ENCODE results near the gene TTC36. TPM values are rescaled to one million over a fixed set of nuclear protein-coding genes. Genes with fewer than 3 reads are reported as not detected.
A peak's percentile ranks its signal among the peaks of the same experiment; 100 is the strongest.

The TTC36 gene
- total RNA-seq, 1 donor from 2014 or later, result not detected

DNA sequence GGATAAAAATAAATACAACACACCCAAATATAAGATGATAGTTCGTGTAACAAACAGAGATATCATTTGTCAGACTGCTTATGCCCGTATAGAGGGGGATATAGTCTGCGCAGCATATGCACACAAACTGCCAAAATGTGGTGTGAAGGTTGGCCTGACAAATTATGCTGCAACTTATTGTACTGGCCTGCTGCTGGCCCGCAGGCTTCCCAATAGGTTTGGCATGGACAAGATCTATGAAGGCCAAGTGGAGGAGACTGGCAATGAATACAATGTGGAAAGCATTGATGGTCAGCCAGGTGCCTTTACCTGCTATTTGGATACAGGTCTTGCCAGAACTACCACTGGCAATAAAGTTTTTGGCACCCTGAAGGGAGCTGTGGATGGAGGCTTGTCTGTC, 33.5 kb downstream of the TTC36 start:
- Histone ChIP-seq H3K4me1 (no peaks in the 10 kb centered on the region), H3F3A (ENCODE audit: low read depth) (peaks cover 3% of the 10 kb centered on the region), H3K9me3 (ENCODE audit: low read depth) (no peaks in the 10 kb centered on the region), H3K79me2 (ENCODE audit: low read depth) (no peaks in the 10 kb centered on the region), H3K36me3 (peaks cover 4% of the 10 kb centered on the region), H3K4me3 (no peak overlapping the region), H3K4me2 (no peak overlapping the region), H3K27ac (no peak overlapping the region), H3K9ac (no peak overlapping the region), H4K20me1 (ENCODE audit: low read depth) (peaks cover 4% of the 10 kb centered on the region), H3K27me3 (no peaks in the 10 kb centered on the region), H2AFZ (replicated peaks) (no peak overlapping the region)
- TF ChIP-seq, protein P1, sequence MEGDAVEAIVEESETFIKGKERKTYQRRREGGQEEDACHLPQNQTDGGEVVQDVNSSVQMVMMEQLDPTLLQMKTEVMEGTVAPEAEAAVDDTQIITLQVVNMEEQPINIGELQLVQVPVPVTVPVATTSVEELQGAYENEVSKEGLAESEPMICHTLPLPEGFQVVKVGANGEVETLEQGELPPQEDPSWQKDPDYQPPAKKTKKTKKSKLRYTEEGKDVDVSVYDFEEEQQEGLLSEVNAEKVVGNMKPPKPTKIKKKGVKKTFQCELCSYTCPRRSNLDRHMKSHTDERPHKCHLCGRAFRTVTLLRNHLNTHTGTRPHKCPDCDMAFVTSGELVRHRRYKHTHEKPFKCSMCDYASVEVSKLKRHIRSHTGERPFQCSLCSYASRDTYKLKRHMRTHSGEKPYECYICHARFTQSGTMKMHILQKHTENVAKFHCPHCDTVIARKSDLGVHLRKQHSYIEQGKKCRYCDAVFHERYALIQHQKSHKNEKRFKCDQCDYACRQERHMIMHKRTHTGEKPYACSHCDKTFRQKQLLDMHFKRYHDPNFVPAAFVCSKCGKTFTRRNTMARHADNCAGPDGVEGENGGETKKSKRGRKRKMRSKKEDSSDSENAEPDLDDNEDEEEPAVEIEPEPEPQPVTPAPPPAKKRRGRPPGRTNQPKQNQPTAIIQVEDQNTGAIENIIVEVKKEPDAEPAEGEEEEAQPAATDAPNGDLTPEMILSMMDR (IDR thresholded peaks at IDR 0.05), result no peak
- TF ChIP-seq EZH2 (IDR thresholded peaks at IDR 0.05) (no peak), EZH2phosphoT487 (IDR thresholded peaks at IDR 0.05) (no peak)
- peaks cover 21% of the 10 kb centered on the region for H3K36me3 Mint-ChIP-seq
- no peaks in the 10 kb centered on the region for H3K27me3 Mint-ChIP-seq (ENCODE audit: insufficient read depth, low read depth)
- no peak overlapping the region for H3K4me3 Mint-ChIP-seq
- H3K27ac Mint-ChIP-seq, result no peak overlapping the region
- DNase-seq (ENCODE audit: low spot score), result no peak
- no peaks in the 10 kb centered on the region for H3K9me3 Mint-ChIP-seq
- H3K4me1 Mint-ChIP-seq, result peaks cover 11% of the 10 kb centered on the region

DNA sequence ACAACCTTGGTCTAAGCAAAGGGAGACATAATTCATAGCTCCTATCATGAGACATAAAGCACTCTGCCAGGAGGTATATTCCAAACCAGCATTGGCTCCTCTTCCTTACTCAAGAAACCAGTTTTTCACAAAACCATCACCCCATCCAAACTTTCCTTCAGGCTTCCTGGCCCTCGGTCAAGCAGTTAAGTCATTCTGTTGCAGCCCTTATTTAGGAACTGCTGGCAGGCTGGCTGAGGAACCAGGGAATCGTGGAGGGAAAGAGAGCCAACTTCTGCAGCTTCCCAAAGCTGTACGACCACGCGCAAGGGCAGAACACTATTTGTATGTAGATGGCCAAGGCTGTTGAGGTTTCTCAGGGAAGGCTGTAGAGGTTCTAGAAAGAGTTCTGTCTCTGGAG, 37.8 kb downstream of the TTC36 start:
- H3K4me1 Mint-ChIP-seq, result peaks cover 11% of the 10 kb centered on the region
- H3K9ac ChIP-seq, result peak overlapping the region; percentile 37
- no peaks in the 10 kb centered on the region for H3K27me3 ChIP-seq
- peaks cover 5% of the 10 kb centered on the region for H3K36me3 Mint-ChIP-seq
- TF ChIP-seq EZH2 (IDR thresholded peaks at IDR 0.05) (no peak), EZH2phosphoT487 (IDR thresholded peaks at IDR 0.05) (no peak)
- TF ChIP-seq, protein P1 (IDR thresholded peaks at IDR 0.05), result no peak
- no peaks in the 10 kb centered on the region for H3K9me3 Mint-ChIP-seq
- peak overlapping the region; percentile 83 for H3K4me3 ChIP-seq
- no peaks in the 10 kb centered on the region for H3K27me3 Mint-ChIP-seq (ENCODE audit: insufficient read depth, low read depth)
- peaks cover 6% of the 10 kb centered on the region for H3F3A ChIP-seq (ENCODE audit: low read depth)
- H3K4me2 ChIP-seq, result peak overlapping the region; percentile 92
- H3K4me1 ChIP-seq, result no peaks in the 10 kb centered on the region
- peaks cover 4% of the 10 kb centered on the region for H4K20me1 ChIP-seq (ENCODE audit: low read depth)
- no peak overlapping the region for H3K27ac ChIP-seq
- no peaks in the 10 kb centered on the region for H3K36me3 ChIP-seq
- DNase-seq (ENCODE audit: low spot score), result no peak
- H3K4me3 Mint-ChIP-seq, result peak overlapping the region; percentile 81
- H3K79me2 ChIP-seq (ENCODE audit: low read depth), result no peaks in the 10 kb centered on the region
- no peaks in the 10 kb centered on the region for H3K9me3 ChIP-seq (ENCODE audit: low read depth)
- no peak overlapping the region for H2AFZ ChIP-seq (replicated peaks)
- H3K27ac Mint-ChIP-seq, result no peak overlapping the region

DNA sequence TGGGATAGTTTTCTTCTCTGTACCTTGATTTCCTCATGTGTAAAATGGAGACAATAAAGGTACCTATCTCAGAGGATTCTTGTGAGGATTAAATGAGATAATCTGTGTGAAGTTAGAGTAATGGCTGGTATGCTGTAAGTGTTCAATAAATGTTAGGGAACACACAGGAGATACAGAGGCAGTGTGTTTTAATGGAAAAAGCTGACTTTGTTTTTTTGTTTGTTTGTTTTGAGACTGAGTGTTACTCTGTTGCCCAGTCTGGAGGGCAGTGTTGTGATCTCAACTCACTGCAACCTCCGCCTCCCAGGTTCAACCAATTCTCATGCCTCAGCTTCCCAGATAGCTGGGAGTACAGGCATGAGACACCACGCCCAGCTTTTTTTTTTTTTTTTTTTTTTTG, 42.4 kb downstream of the TTC36 start:
- no peaks in the 10 kb centered on the region for H3K27me3 Mint-ChIP-seq (ENCODE audit: insufficient read depth, low read depth)
- no peaks in the 10 kb centered on the region for H3K27me3 ChIP-seq
- peaks cover 22% of the 10 kb centered on the region for H4K20me1 ChIP-seq (ENCODE audit: low read depth)
- no peak for TF ChIP-seq EZH2phosphoT487 (IDR thresholded peaks at IDR 0.05)
- TF ChIP-seq EZH2 (IDR thresholded peaks at IDR 0.05), result no peak
- TF ChIP-seq, protein P1 (IDR thresholded peaks at IDR 0.05), result no peak
- H3K4me1 ChIP-seq, result peaks cover 14% of the 10 kb centered on the region
- no peaks in the 10 kb centered on the region for H3K9me3 Mint-ChIP-seq
- H3K9ac ChIP-seq, result no peak overlapping the region
- H2AFZ ChIP-seq (replicated peaks), result no peak overlapping the region
- H3F3A ChIP-seq (ENCODE audit: low read depth), result peaks cover 8% of the 10 kb centered on the region
- H3K9me3 ChIP-seq (ENCODE audit: low read depth), result no peaks in the 10 kb centered on the region
- peaks cover 1% of the 10 kb centered on the region for H3K36me3 Mint-ChIP-seq
- no peak overlapping the region for H3K4me3 ChIP-seq
- H3K4me2 ChIP-seq, result no peak overlapping the region
- H3K27ac Mint-ChIP-seq, result no peak overlapping the region
- H3K79me2 ChIP-seq (ENCODE audit: low read depth), result peaks cover 24% of the 10 kb centered on the region
- DNase-seq (ENCODE audit: low spot score), result no peak
- no peak overlapping the region for H3K4me3 Mint-ChIP-seq
- H3K4me1 Mint-ChIP-seq, result peaks cover 26% of the 10 kb centered on the region
- no peak overlapping the region for H3K27ac ChIP-seq
- H3K36me3 ChIP-seq, result no peaks in the 10 kb centered on the region
